OCI-LY1 (cell line): ENCODE measurements around the gene CLEC4C.

Experiments
- H2AFZ ChIP-seq: fragments of 200-600 bp; sonication (generic), shearing (Covaris generic); 2 replicates; pipeline ENCODE4 v1.6.0; 2014; ENCODE audit warnings: antibody characterized with exemption, mild to moderate bottlenecking, low read length
- H3F3A ChIP-seq: fragments of 200-600 bp; sonication (generic), shearing (Covaris generic); 2 replicates; pipeline ENCODE4 v1.6.0; 2014; ENCODE audit warnings: mild to moderate bottlenecking, antibody characterized with exemption, low read length, moderate library complexity; ENCODE audit not compliant: insufficient read depth
- H3K27ac ChIP-seq: fragments of 200-600 bp; sonication (generic); 2 replicates; pipeline ENCODE4 v1.5.1; 2014; ENCODE audit warnings: low read length, mixed run types, mild to moderate bottlenecking, low read depth; ENCODE audit not compliant: poor library complexity, severe bottlenecking
- H3K27me3 ChIP-seq: fragments of 200-600 bp; sonication (generic); 2 replicates; pipeline ENCODE4 v1.6.0; 2014; ENCODE audit warnings: antibody characterized with exemption, mild to moderate bottlenecking, low read length, moderate library complexity; ENCODE audit not compliant: insufficient read depth
- H3K36me3 ChIP-seq: fragments of 200-600 bp; sonication (generic); 2 replicates; pipeline ENCODE4 v1.6.1; 2014; ENCODE audit warnings: mild to moderate bottlenecking, antibody characterized with exemption, low read length, moderate library complexity, mixed read lengths; ENCODE audit not compliant: insufficient read depth
- H3K4me1 ChIP-seq: fragments of 200-600 bp; sonication (generic); 2 replicates; pipeline ENCODE4 v1.5.1; 2014; ENCODE audit warnings: mild to moderate bottlenecking, low read length, moderate library complexity; ENCODE audit not compliant: insufficient read depth, severe bottlenecking
- H3K4me2 ChIP-seq: fragments of 200-600 bp; sonication (generic), shearing (Covaris generic); 2 replicates; pipeline ENCODE4 v1.6.1; 2014; ENCODE audit warnings: low read length
- H3K4me3 ChIP-seq: fragments of 200-600 bp; sonication (generic); 2 replicates; pipeline ENCODE4 v1.5.1; 2014; ENCODE audit warnings: low read length, low read depth, mild to moderate bottlenecking, mixed read lengths; ENCODE audit not compliant: poor library complexity, severe bottlenecking
- H3K79me2 ChIP-seq: fragments of 200-600 bp; shearing (Covaris generic); 2 replicates; pipeline ENCODE4 v1.6.1; 2016; ENCODE audit warnings: mixed run types, low read length, mixed read lengths; ENCODE audit not compliant: insufficient read depth
- H3K9ac ChIP-seq: fragments of 200-600 bp; sonication (generic), shearing (Covaris generic); 2 replicates; pipeline ENCODE4 v1.6.1; 2014; ENCODE audit warnings: mild to moderate bottlenecking, low read length, mixed read lengths
- H3K9me2 ChIP-seq: fragments of 200-600 bp; sonication (generic), shearing (Covaris generic); 2 replicates; pipeline ENCODE4 v1.6.1; 2014; ENCODE audit warnings: low read depth, mild to moderate bottlenecking, low read length, mixed read lengths
- H3K9me3 ChIP-seq: fragments of 200-600 bp; shearing (Covaris generic); 2 replicates; pipeline ENCODE4 v1.6.1; 2014; ENCODE audit warnings: low read length, mixed read lengths
- H4K20me1 ChIP-seq: fragments of 200-600 bp; sonication (generic), shearing (Covaris generic); 2 replicates; pipeline ENCODE4 v1.6.0; 2016; ENCODE audit warnings: mild to moderate bottlenecking, low read length; ENCODE audit not compliant: insufficient read depth
- EZH2 ChIP-seq: fragments of 200-600 bp; sonication (generic), shearing (Covaris generic); IDR thresholded peaks from 2 replicates; pipeline ENCODE4 v1.8.0; 2017; ENCODE audit warnings: borderline replicate concordance, mixed run types, mild to moderate bottlenecking, antibody characterized with exemption, low read length, moderate library complexity, mixed read lengths
- TF ChIP-seq, protein P1 (sequence below): fragments of 200-600 bp; sonication (generic), shearing (Covaris generic); IDR thresholded peaks from 2 replicates; pipeline ENCODE4 v1.5.1; 2017; ENCODE audit warnings: mild to moderate bottlenecking, antibody characterized with exemption, low read length, moderate library complexity, mixed read lengths

The CLEC4C gene

DNA sequence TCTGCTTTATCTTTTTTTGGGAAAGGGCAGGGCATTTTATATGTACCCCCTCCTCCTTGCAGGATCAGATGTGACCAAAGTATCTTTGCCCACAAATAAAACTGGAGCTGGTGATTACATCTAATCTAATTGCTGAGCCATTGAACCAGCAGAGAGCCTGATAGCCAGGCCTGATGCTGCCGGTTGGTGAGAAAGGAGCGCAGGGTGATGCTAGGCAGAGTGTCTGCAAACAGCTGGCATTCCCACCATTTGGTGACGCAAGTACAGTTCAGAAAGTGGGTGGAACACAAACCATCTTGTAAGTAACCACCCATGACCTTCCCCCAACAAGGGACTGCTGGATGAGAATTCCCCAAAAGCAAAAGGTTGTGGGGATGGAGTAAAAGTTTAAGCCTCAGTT, 23.2 kb downstream of the CLEC4C start:
- H2AFZ ChIP-seq: no peak overlapping the region
- H3K4me1 ChIP-seq: no peaks in the 10 kb centered on the region

DNA sequence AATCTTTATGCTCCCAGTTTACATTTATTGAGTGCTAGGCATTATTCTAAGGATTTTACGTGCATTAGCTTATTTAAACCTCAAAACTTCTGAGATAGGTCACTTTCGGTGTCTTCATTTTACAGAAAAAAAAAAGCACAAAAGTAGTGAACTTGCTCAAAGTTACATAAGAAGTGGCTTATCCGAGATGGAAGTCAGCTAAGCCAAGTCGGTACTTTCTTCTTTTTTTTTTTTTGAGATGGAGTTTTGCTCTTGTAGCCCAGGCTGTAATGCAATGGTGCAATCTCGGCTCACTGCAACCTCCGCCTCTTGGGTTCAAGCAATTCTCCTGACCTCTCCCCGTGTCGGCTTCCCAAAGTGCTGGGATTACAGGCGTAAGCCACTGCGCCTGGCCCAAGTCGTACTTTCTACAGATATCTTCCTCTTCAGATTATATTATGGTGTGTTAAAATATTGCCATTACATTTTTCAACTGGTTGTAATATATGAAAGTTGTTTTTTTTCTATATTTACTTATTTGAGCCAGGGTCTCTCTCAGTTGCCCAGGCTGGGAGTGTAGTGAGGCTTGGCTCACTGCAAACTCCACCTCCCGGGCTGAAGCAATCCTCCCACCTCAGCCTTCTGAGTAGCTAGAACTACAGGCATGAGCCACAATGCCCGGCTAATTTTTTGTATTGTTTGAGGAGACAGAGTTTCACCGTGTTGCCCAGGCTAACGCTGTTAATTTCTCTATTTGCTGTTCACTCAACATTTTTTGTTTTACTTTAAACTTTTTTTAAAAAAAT, 27.0 kb downstream of the CLEC4C start:
- Histone ChIP-seq H3K9me2 (no peaks in the 10 kb centered on the region), H3K9ac (no peak overlapping the region), H3K36me3 (no peaks in the 10 kb centered on the region), H3K4me2 (no peak overlapping the region), H3K4me1 (no peaks in the 10 kb centered on the region), H3K9me3 (no peaks in the 10 kb centered on the region), H2AFZ (no peak overlapping the region), H3K79me2 (no peaks in the 10 kb centered on the region), H3K27me3 (no peaks in the 10 kb centered on the region), H4K20me1 (no peaks in the 10 kb centered on the region), H3K4me3 (no peak overlapping the region), H3F3A (no peaks in the 10 kb centered on the region), H3K27ac (no peak overlapping the region)
- TF ChIP-seq, protein P1, sequence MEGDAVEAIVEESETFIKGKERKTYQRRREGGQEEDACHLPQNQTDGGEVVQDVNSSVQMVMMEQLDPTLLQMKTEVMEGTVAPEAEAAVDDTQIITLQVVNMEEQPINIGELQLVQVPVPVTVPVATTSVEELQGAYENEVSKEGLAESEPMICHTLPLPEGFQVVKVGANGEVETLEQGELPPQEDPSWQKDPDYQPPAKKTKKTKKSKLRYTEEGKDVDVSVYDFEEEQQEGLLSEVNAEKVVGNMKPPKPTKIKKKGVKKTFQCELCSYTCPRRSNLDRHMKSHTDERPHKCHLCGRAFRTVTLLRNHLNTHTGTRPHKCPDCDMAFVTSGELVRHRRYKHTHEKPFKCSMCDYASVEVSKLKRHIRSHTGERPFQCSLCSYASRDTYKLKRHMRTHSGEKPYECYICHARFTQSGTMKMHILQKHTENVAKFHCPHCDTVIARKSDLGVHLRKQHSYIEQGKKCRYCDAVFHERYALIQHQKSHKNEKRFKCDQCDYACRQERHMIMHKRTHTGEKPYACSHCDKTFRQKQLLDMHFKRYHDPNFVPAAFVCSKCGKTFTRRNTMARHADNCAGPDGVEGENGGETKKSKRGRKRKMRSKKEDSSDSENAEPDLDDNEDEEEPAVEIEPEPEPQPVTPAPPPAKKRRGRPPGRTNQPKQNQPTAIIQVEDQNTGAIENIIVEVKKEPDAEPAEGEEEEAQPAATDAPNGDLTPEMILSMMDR: no peak
- TF ChIP-seq EZH2: no peak

More for the DNA sequence above, 23.2 kb downstream of the CLEC4C start:
- TF ChIP-seq, protein P1: no peak
- TF ChIP-seq EZH2: no peak
- Histone ChIP-seq H4K20me1 (no peaks in the 10 kb centered on the region), H3K27me3 (no peaks in the 10 kb centered on the region), H3K36me3 (no peaks in the 10 kb centered on the region), H3K79me2 (no peaks in the 10 kb centered on the region), H3K9me3 (no peaks in the 10 kb centered on the region), H3K27ac (no peak overlapping the region), H3K9me2 (no peaks in the 10 kb centered on the region), H3K4me2 (no peak overlapping the region), H3K4me3 (no peak overlapping the region), H3K9ac (no peak overlapping the region), H3F3A (no peaks in the 10 kb centered on the region)

DNA sequence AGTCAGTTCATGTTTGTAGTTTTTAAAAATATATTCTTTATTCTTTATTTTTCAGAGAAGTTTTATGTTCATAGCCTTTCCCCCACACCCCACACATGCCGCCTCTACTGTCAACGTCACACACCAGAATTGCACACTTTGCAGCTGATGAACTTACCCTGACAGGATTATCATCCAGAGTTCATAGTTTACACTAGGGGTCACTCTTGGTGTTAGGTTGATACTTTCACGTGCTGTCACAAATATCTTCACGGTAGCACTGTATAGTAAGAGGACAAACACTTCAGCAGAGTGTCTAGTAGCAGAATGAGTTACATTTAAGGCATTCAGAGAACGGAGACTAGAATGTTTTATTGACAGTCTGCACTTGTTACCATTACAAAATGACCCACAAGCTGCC, 30.8 kb downstream of the CLEC4C start:
- Histone ChIP-seq H3K4me3 (no peak overlapping the region), H3K4me1 (no peaks in the 10 kb centered on the region), H3F3A (no peaks in the 10 kb centered on the region), H3K27ac (no peak overlapping the region), H2AFZ (no peak overlapping the region), H3K9ac (no peak overlapping the region), H4K20me1 (no peaks in the 10 kb centered on the region), H3K4me2 (no peak overlapping the region), H3K9me2 (no peaks in the 10 kb centered on the region), H3K79me2 (no peaks in the 10 kb centered on the region), H3K36me3 (no peaks in the 10 kb centered on the region), H3K27me3 (no peaks in the 10 kb centered on the region), H3K9me3 (no peaks in the 10 kb centered on the region)
- no peak for TF ChIP-seq EZH2
- TF ChIP-seq, protein P1: peak; percentile 39; the same call in 1 of the 2 replicates
